ENCODE data around the gene ARNT2. TPM values are rescaled to one million over a fixed set of nuclear protein-coding genes. Genes with fewer than 3 reads are reported as not detected.

Gene ARNT2
- total RNA-seq, 1 donor from 2014 or later = 0.87 TPM

GRCh38 chr15:80629355-80629754 lies 225.2 kb downstream of the ARNT2 start:
- Mint-ChIP-seq H3K9me3 (ENCODE audit: unreplicated experiment) (no peaks in the 10 kb centered on the region), H3K27ac (ENCODE audit: unreplicated experiment) (no peak overlapping the region), H3K4me3 (ENCODE audit: unreplicated experiment) (no peak overlapping the region), H3K4me1 (ENCODE audit: unreplicated experiment) (no peaks in the 10 kb centered on the region), H3K36me3 (ENCODE audit: low read depth, unreplicated experiment) (no peaks in the 10 kb centered on the region), H3K27me3 (ENCODE audit: unreplicated experiment) (peaks cover 6% of the 10 kb centered on the region)
- TF ChIP-seq CTCF (IDR thresholded peaks at IDR 0.05; ENCODE audit: unreplicated experiment) = no peak
- DNase-seq (ENCODE audit: low spot score) = no peak

- DNase-seq (ENCODE audit: low spot score) = no peak
- H3K27me3 Mint-ChIP-seq (ENCODE audit: unreplicated experiment) = peaks cover 6% of the 10 kb centered on the region
- H3K9me3 Mint-ChIP-seq (ENCODE audit: unreplicated experiment) = no peaks in the 10 kb centered on the region
- H3K4me3 Mint-ChIP-seq (ENCODE audit: unreplicated experiment) = no peak overlapping the region
- H3K4me1 Mint-ChIP-seq (ENCODE audit: unreplicated experiment) = no peaks in the 10 kb centered on the region
- H3K27ac Mint-ChIP-seq (ENCODE audit: unreplicated experiment) = no peak overlapping the region
- TF ChIP-seq CTCF (IDR thresholded peaks at IDR 0.05; ENCODE audit: unreplicated experiment) = no peak
- H3K36me3 Mint-ChIP-seq (ENCODE audit: low read depth, unreplicated experiment) = no peaks in the 10 kb centered on the region
Observed at GRCh38 chr15:80630981-80631380, 226.8 kb downstream of the ARNT2 start.

GRCh38 chr15:80633221-80633620 lies 229.0 kb downstream of the ARNT2 start:
- Mint-ChIP-seq H3K4me3 (ENCODE audit: unreplicated experiment) (no peak overlapping the region), H3K4me1 (ENCODE audit: unreplicated experiment) (no peaks in the 10 kb centered on the region), H3K9me3 (ENCODE audit: unreplicated experiment) (no peaks in the 10 kb centered on the region), H3K27ac (ENCODE audit: unreplicated experiment) (no peak overlapping the region), H3K36me3 (ENCODE audit: low read depth, unreplicated experiment) (no peaks in the 10 kb centered on the region), H3K27me3 (ENCODE audit: unreplicated experiment) (peaks cover 4% of the 10 kb centered on the region)
- TF ChIP-seq CTCF (IDR thresholded peaks at IDR 0.05; ENCODE audit: unreplicated experiment) = no peak
- DNase-seq (ENCODE audit: low spot score) = no peak

- no peak for DNase-seq (ENCODE audit: low spot score)
- Mint-ChIP-seq H3K4me1 (ENCODE audit: unreplicated experiment) (no peaks in the 10 kb centered on the region), H3K36me3 (ENCODE audit: low read depth, unreplicated experiment) (no peaks in the 10 kb centered on the region), H3K9me3 (ENCODE audit: unreplicated experiment) (peaks cover 2% of the 10 kb centered on the region), H3K27ac (ENCODE audit: unreplicated experiment) (no peak overlapping the region), H3K27me3 (ENCODE audit: unreplicated experiment) (peaks cover 1% of the 10 kb centered on the region), H3K4me3 (ENCODE audit: unreplicated experiment) (no peak overlapping the region)
- TF ChIP-seq CTCF (IDR thresholded peaks at IDR 0.05; ENCODE audit: unreplicated experiment) = no peak
Observed at GRCh38 chr15:80635953-80636352, 231.8 kb downstream of the ARNT2 start.

- H3K27ac Mint-ChIP-seq (ENCODE audit: unreplicated experiment) = no peak overlapping the region
- no peak overlapping the region for H3K4me3 Mint-ChIP-seq (ENCODE audit: unreplicated experiment)
- TF ChIP-seq CTCF (IDR thresholded peaks at IDR 0.05; ENCODE audit: unreplicated experiment) = no peak
- no peaks in the 10 kb centered on the region for H3K4me1 Mint-ChIP-seq (ENCODE audit: unreplicated experiment)
- peaks cover 4% of the 10 kb centered on the region for H3K9me3 Mint-ChIP-seq (ENCODE audit: unreplicated experiment)
- peaks cover 1% of the 10 kb centered on the region for H3K27me3 Mint-ChIP-seq (ENCODE audit: unreplicated experiment)
- DNase-seq (ENCODE audit: low spot score) = no peak
- H3K36me3 Mint-ChIP-seq (ENCODE audit: low read depth, unreplicated experiment) = no peaks in the 10 kb centered on the region
Observed at GRCh38 chr15:80636675-80637074, 232.5 kb downstream of the ARNT2 start.

Measured in endothelial cell (in vitro differentiated cells).